Hepatocyte (in vitro differentiated cells): ENCODE data around the gene TAPBPL.

Experiments
- CTCF ChIP-seq: fragments of 200-600 bp; sonication (generic); IDR thresholded peaks from 2 replicates; pipeline ENCODE4 v1.5.1; 2016; ENCODE audit warnings: antibody characterized with exemption, mild to moderate bottlenecking; ENCODE audit not compliant: poor library complexity
- EZH2 ChIP-seq: fragments of 200-600 bp; sonication (generic); IDR thresholded peaks from 2 replicates; pipeline ENCODE4 v1.6.1; 2016; ENCODE audit warnings: antibody characterized with exemption, mild to moderate bottlenecking, borderline replicate concordance
- EZH2phosphoT487 ChIP-seq: fragments of 200-600 bp; sonication (generic); IDR thresholded peaks from one replicate; pipeline ENCODE4 v1.6.1; 2018; ENCODE audit warnings: antibody characterized with exemption, mild to moderate bottlenecking, low read depth, moderate library complexity; ENCODE audit not compliant: unreplicated experiment, severe bottlenecking

- no peak for TF ChIP-seq CTCF
- no peak for TF ChIP-seq EZH2
- no peak for TF ChIP-seq EZH2phosphoT487
Measured at GRCh38 chr12:6476489-6476888, 24.6 kb downstream of the TAPBPL start.
